Eye (tissue), 1 donor: ENCODE measurements around the gene LAGE3.

Source experiments
- DNase-seq: peaks from one replicate; pipeline ENCODE4 v3.0.0-alpha.2; 2015

Gene LAGE3

GRCh38 chrX:154473683-154474082, 5.4 kb downstream of the LAGE3 start:
- no peak for DNase-seq

- no peak for DNase-seq
Measured at GRCh38 chrX:154472685-154473632, 6.1 kb downstream of the LAGE3 start.

DNA sequence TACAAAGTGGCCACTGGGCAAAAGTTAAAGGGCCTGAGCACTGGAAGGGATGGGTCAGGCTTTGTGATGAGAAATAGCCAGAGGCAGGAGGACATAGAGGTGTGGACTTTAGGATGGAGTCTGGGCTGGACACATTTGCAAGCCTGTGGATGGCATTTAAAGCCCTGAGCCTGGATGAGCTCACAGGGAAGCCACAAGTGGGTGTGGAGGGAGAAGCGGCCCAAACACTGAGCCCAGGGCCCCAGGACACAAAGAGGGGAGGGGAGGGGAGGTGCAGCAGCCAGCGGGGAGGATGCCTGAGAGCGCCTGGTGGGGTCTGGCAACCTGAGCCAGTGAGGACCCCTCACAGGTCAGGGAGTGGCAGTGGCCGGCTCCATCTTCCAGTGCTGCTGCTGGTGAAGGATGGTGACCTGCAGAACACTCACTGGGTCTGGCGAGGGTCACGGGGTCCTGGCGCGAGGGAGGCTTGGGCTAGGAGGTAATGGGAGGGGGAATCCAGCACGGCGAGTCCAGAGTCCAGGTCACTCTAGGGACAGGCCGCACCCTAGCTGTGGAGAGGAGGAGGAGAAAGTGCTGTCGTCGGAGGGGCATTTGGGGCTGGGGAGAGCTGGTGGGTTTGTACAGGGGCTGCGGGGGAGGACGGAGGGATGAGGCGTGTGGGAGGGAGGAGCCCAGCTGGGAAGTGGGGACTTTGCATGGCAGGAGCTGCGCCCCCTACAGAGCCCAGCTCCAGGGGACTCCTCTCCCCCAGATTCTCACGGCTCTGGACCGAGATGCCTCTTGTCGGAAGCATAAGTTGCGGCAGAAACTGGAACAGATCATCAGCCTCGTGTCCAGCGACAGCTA, 7.0 kb downstream of the LAGE3 start:
- no peak for DNase-seq

DNA sequence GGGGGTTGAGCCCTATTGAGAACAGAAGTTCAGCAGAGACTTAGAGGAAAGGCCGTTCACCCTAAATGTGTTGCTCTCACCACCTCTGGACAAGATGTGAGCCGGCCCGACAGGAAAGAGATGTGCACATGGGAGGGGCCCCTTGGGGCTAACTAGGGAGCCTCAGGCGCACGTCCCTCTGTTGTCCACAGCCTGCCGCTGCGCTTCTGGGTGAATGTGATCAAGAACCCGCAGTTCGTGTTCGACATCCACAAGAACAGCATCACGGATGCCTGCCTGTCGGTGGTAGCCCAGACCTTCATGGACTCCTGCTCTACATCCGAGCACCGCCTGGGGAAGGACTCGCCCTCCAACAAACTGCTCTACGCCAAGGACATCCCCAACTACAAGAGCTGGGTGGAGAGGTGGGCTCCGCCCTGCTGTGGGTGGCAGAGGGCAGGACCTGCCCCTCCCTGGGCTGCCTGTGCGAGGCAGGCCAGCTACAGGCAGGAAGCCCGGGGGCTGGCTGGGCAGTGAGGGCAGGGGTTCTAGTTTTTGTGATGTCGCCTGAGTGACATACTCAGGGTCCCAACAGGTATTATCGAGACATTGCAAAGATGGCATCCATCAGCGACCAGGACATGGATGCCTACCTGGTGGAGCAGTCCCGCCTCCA, 8.0 kb downstream of the LAGE3 start:
- no peak for DNase-seq

DNA sequence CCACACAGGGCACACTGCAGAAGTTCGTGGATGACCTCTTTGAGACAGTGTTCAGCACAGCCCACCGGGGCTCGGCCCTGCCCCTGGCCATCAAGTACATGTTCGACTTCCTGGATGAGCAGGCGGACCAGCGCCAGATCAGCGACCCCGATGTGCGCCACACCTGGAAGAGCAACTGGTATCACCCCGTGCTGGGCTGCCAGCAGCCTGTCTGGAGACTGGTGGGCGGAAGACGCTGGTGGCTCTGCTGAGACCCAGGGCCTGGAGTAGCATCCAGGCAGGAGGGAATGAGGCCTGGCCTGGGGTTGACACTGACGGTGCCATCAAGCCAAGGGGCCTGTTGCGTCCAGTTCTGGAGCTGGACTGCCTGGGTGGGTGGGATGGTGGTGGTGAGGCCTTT, 8.6 kb downstream of the LAGE3 start:
- no peak for DNase-seq

DNA sequence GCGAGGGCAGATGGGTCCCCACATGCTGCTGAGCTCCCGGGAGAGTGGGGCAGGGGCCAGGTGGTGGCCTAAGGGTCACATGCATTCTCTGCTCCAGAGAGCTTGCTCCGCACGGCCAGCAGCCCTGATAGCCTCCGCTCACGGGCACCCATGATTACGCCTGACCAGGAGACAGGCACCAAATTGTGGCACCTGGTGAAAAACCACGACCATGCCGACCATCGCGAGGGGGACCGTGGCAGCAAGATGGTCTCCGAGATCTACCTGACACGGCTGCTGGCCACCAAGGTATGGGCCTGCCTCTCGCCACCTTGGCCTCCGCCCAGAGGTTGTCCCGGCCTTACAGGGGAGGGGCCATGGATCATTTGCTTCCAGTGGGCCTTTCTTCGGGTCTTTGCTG, 9.2 kb downstream of the LAGE3 start:
- DNase-seq: no peak

DNA sequence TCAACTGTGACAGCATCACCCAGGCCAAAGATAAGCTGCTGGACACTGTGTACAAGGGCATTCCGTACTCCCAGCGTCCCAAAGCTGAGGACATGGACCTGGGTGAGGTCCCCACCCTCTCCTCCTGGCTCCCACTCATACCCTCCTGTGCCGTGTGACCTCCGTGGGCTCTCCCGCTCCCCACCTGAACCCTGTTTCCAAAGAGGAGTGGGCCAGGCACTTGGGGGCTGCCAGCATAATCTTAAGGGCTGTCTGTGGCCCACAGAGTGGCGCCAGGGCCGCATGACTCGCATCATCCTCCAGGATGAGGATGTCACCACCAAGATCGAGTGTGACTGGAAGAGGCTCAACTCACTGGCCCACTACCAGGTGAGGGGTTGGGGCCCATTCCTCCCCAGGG, 10.0 kb downstream of the LAGE3 start:
- DNase-seq: no peak

GRCh38 chrX:154468217-154468616, 10.9 kb downstream of the LAGE3 start:
- DNase-seq: no peak

GRCh38 chrX:154467556-154467955, 11.5 kb downstream of the LAGE3 start:
- DNase-seq: no peak

GRCh38 chrX:154466907-154467306, 12.2 kb downstream of the LAGE3 start:
- no peak for DNase-seq

- DNase-seq: no peak
Measured at GRCh38 chrX:154466036-154466435, 13.0 kb downstream of the LAGE3 start.

DNA sequence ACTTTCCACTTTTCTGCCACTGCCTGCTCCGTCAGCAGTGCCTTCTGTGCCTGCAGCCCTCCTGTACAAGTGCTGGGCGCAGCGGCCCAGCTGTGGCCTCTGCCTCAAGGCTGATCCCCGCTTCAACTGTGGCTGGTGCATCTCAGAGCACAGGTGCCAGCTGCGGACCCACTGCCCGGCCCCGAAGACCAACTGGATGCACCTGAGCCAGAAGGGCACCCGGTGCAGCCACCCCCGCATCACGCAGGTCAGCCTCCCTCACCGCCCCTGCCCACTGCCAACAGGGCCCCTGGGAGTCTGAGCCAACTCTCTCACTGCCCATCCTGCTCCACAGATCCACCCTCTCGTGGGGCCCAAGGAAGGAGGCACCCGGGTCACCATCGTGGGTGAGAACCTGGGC, 13.5 kb downstream of the LAGE3 start:
- DNase-seq: no peak

DNA sequence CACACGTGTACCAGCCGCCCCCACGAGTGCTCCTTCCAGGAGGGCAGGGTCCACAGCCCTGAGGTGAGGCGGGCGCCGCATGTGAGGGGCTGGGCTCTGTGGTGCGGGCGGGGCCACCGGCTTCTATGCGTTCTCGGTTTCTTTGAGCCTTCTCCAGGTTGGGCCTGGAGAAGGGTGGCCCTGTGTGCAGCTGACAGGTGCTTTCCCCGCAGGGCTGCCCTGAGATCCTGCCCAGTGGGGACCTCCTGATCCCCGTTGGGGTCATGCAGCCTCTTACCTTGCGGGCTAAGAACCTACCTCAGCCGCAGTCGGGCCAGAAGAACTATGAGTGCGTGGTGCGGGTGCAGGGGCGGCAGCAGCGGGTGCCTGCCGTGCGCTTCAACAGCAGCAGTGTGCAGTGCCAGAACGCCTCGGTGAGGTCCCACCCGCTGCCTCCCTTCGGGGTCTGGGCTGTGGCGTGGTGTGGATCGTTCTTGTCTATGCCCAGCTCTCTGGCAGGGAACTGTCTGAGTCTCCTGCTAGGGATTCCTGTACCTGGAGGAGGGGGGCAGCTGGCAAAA, 14.2 kb downstream of the LAGE3 start:
- DNase-seq: no peak

DNA sequence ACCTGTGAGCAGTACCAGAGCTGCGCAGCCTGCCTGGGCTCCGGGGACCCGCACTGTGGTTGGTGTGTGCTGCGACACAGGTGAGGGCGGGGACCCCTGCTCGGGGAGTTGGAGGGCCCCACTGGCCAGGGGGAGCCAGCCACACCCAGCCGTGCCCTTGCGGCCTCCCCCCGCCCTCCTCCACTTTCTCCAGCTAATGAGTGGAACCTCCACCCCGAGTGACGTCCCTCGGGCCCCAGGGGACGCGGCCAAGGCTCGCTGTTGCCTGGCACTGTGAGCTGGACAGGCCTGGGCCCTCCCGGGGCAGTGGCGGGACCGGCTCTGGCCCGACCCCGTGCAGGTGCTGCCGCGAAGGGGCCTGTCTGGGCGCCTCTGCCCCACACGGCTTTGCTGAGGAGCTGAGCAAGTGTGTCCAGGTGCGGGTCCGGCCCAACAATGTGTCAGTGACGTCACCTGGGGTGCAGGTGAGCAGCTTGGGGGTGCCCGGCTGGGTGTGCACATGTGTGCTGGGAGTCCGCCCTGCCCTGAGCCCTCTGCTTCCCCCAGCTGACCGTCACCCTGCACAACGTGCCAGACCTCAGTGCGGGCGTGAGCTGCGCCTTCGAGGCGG, 15.4 kb downstream of the LAGE3 start:
- no peak for DNase-seq

GRCh38 chrX:154462396-154462795, 16.7 kb downstream of the LAGE3 start:
- DNase-seq: no peak

- peak; percentile 3 for DNase-seq
Measured at GRCh38 chrX:154460326-154460725, 18.8 kb downstream of the LAGE3 start.

- DNase-seq: peak; percentile 21
Measured at GRCh38 chrX:154459832-154460231, 19.2 kb downstream of the LAGE3 start.

DNA sequence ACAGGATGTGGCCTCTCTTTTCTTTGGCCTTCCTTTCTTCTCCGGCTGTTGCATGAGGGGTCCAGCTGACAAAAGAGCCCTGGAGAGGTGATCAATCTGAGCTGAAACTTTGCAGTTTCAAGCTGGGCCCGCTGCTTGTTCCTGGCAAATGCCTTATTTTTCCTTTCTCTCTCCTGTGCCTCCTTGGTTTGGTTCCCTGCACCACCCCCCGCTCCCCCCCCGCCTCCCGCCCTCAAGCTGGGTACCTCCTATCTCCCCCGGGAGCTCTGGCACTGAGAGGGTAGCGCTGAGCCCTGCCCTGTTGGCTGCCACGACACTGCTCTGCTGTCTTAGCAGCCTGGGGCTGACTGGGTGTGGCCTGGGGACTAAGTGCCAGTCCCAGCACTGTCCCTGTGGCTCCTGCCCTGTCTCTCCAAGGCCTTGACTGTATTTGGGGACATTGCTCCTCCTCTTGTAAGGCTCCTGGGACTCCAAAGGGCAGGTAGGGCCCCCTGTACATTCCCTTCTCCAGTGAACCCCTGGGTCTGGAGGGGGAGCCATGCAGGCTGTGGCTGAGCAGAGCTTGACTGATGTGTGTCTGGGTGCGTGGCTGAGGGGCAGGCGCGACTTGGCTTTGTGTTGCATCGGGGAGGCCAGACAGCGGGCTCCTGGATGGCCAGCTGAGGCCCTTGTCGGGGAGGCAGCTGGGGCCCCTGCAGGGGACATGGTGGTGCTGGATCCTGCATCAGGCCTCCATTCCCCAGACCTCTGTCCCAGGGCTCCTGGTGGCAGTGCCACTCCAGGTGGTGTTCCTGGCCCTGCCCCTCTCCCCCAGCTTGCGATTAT, 19.9 kb downstream of the LAGE3 start:
- DNase-seq: peak; percentile 36

DNA sequence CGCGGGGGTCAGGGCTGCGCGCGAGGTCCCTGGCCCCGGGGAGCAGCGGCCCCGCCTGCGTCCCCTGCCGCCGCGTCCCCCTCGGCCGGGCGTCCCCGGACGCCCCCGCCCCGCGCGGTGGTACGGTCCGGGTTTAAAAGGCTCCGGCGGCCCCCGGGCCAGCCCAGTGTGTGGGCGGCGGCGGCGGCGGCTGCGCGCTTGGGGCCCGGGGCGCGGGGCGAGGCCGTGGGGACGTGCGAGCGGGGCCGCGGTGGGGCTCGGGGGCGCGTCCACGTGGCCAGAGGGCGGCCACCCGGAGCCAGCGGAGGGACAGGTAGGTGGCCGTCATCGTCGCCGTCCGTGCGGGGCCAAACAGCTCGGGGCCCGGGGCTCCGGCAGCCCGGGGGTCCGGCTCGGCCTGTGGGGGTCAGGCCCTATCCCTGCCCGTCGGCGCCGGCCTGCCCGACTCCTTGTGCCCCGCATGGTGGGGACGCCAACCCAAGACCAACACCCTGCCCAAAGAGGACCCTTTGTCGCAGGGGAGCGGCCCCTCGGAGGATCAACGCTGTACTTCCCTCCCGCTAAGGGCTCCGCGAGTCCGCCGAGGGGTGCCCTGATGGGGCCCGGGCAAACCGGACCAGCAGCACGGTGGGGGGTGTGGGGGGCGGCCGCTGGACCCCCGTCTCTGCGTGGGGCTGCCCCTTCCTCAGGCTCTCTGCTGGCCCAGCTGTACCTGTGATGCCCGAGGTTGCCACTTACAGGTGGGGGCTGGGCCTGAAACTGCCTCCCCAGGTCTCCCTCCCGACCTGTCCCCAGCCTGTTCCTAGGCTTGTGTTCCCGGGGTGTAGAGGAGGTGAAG, 20.7 kb downstream of the LAGE3 start, which contains the start of gene PLXNA3:
Gene PLXNA3, plus strand, starts transcription at position 166 of the 838 bp plus-strand sequence. CDS start 1,903 bp downstream, outside the sequence.
- DNase-seq: peak; percentile 44

- DNase-seq: peak; percentile 39
Measured at GRCh38 chrX:154457491-154458115, 21.5 kb downstream of the LAGE3 start.
